ENCODE data around the gene ZNF148. TPM values are rescaled to one million over a fixed set of nuclear protein-coding genes. Genes with fewer than 3 reads are reported as not detected.
A peak's percentile ranks its signal among the peaks of the same experiment; 100 is the strongest.

The ZNF148 gene
- total RNA-seq, 4 donors from 2014 or later: 64.2 to 86.7 (median 75.3) TPM

GRCh38 chr3:125239266-125239665 lies 135.9 kb downstream of the ZNF148 start:
- Histone ChIP-seq H3K9me3 (no peaks in the 10 kb centered on the region), H3K4me1 (peaks cover 5 to 16% of the 10 kb centered on the region in 2 donors), H3K4me3 (replicated peaks in 1 of 3) (no peak overlapping the region), H3K36me3 (no peaks in the 10 kb centered on the region), H3K27ac (no peak overlapping the region), H3K27me3 (no peaks in the 10 kb centered on the region)
- TF ChIP-seq POLR2A (IDR thresholded peaks at IDR 0.05): no peak
- TF ChIP-seq CTCF (IDR thresholded peaks at IDR 0.05): no peak
- intact Hi-C loops (cut with DNase I): no loop called here
- WGBS, 2 donors: 81 to 90% methylated on average over 3 of the region's 3 CpGs
- DNase-seq: no peak

- H3K27me3 ChIP-seq: no peaks in the 10 kb centered on the region
- intact Hi-C loops (cut with DNase I): no loop called here
- no peaks in the 10 kb centered on the region for H3K9me3 ChIP-seq
- H3K36me3 ChIP-seq: no peaks in the 10 kb centered on the region
- TF ChIP-seq CTCF (IDR thresholded peaks at IDR 0.05): no peak
- TF ChIP-seq POLR2A (IDR thresholded peaks at IDR 0.05): no peak
- DNase-seq: no peak
- H3K4me3 ChIP-seq (replicated peaks in 1 of 3): no peak overlapping the region
- whole genome bisulfite sequencing, 2 donors: 95% methylated on average over 3 of the region's 3 CpGs
- H3K27ac ChIP-seq: no peak overlapping the region
- peaks cover 5 to 16% of the 10 kb centered on the region in 2 donors for H3K4me1 ChIP-seq
Measured at GRCh38 chr3:125238759-125239158, 136.4 kb downstream of the ZNF148 start.

- H3K27ac ChIP-seq: peak overlapping the region; percentile 64 to 83 (median 78)
- WGBS, 2 donors: 37% methylated on average over 6 of the region's 6 CpGs
- intact Hi-C loops (cut with DNase I): no loop called here
- H3K9me3 ChIP-seq: no peaks in the 10 kb centered on the region
- peak; percentile 80 to 85 for DNase-seq
- TF ChIP-seq CTCF (IDR thresholded peaks at IDR 0.05) (no peak), POLR2A (IDR thresholded peaks at IDR 0.05) (no peak)
- no peak overlapping the region for H3K4me3 ChIP-seq (replicated peaks in 1 of 3)
- no peaks in the 10 kb centered on the region for H3K27me3 ChIP-seq
- H3K36me3 ChIP-seq: peaks cover 0 to 6% of the 10 kb centered on the region in 2 donors
- H3K4me1 ChIP-seq: peaks cover 5 to 16% of the 10 kb centered on the region in 2 donors
Measured at GRCh38 chr3:125236331-125236903, 138.7 kb downstream of the ZNF148 start.

GRCh38 chr3:125234831-125235230 lies 140.3 kb downstream of the ZNF148 start:
- no peaks in the 10 kb centered on the region for H3K27me3 ChIP-seq
- DNase-seq: no peak
- H3K27ac ChIP-seq: no peak overlapping the region
- no peak overlapping the region for H3K4me3 ChIP-seq (replicated peaks in 1 of 3)
- intact Hi-C loops (cut with DNase I): no loop called here
- H3K36me3 ChIP-seq: peaks cover 0 to 6% of the 10 kb centered on the region in 2 donors
- 97 to 98% methylated on average over 1 of the region's 1 CpG for WGBS, 2 donors
- H3K9me3 ChIP-seq: no peaks in the 10 kb centered on the region
- TF ChIP-seq CTCF (IDR thresholded peaks at IDR 0.05) (no peak), POLR2A (IDR thresholded peaks at IDR 0.05) (no peak)
- H3K4me1 ChIP-seq: peaks cover 10 to 12% of the 10 kb centered on the region in 2 donors

GRCh38 chr3:125232401-125232800 lies 142.7 kb downstream of the ZNF148 start:
- Histone ChIP-seq H3K4me3 (replicated peaks in 1 of 3) (no peak overlapping the region), H3K27me3 (no peaks in the 10 kb centered on the region), H3K36me3 (peaks cover 0 to 6% of the 10 kb centered on the region in 2 donors), H3K27ac (no peak overlapping the region), H3K9me3 (no peaks in the 10 kb centered on the region), H3K4me1 (peaks cover 12 to 15% of the 10 kb centered on the region in 2 donors)
- 96 to 100% methylated on average over 3 of the region's 3 CpGs for WGBS, 2 donors
- DNase-seq: no peak
- no peak for TF ChIP-seq POLR2A (IDR thresholded peaks at IDR 0.05)
- TF ChIP-seq CTCF (IDR thresholded peaks at IDR 0.05): no peak
- intact Hi-C loops (cut with DNase I): no loop called here
